A673 (cell line): ENCODE results near the gene PPARGC1A. TPM values are rescaled to one million over a fixed set of nuclear protein-coding genes. Genes with fewer than 3 reads are reported as not detected.

ENCODE experiments used
- BruUV-seq: library from RNA; stranded (reverse); fragments of 400-500 nt; replicated peaks from 2 replicates; lab custom pipeline; 2021; lab: Mats Ljungman, UMichigan
- CTCF ChIA-PET: fragments of 300-600 bp; sonication (Branson Sonifier 250); formaldehyde crosslinking; loops from one replicate; lab custom pipeline; 2022; ENCODE audit warnings: antibody characterized with exemption; lab: Charles Lee
- POLR2A ChIA-PET: fragments of 300-600 bp; sonication (Branson Sonifier 250); formaldehyde crosslinking; loops from one replicate; lab custom pipeline; 2022; ENCODE audit warnings: antibody characterized with exemption; ENCODE audit not compliant: low non-redundant PET; lab: Charles Lee
- DNase-seq: peaks from one replicate; pipeline ENCODE4 v3.0.0-alpha.2; 2015; ENCODE audit warnings: low spot score
- H3K27ac ChIP-seq: fragments of 200-600 bp; sonication (generic); 2 replicates; pipeline ENCODE4 v1.5.1; 2016; ENCODE audit warnings: mixed run types, low read depth, mild to moderate bottlenecking, mixed read lengths, antibody characterized with exemption, low read length; ENCODE audit not compliant: poor library complexity, severe bottlenecking
- H3K27me3 ChIP-seq: fragments of 200-600 bp; sonication (generic); replicated peaks from 2 replicates; pipeline ENCODE4 v1.6.1; 2017; ENCODE audit warnings: mixed run types, low read depth, mild to moderate bottlenecking, mixed read lengths, antibody characterized with exemption, low read length; ENCODE audit not compliant: insufficient read depth, poor library complexity
- H3K36me3 ChIP-seq: fragments of 200-600 bp; sonication (generic); 2 replicates; pipeline ENCODE4 v1.6.1; 2016; ENCODE audit warnings: mixed run types, mild to moderate bottlenecking, mixed read lengths, antibody characterized with exemption, low read length; ENCODE audit not compliant: insufficient read depth, poor library complexity, severe bottlenecking
- H3K4me1 ChIP-seq: fragments of 200-600 bp; sonication (generic); 2 replicates; pipeline ENCODE4 v1.6.1; 2017; ENCODE audit warnings: mixed run types, mild to moderate bottlenecking, mixed read lengths, antibody characterized with exemption, low read length; ENCODE audit not compliant: insufficient read depth, poor library complexity, severe bottlenecking
- H3K4me3 ChIP-seq: fragments of 200-600 bp; sonication (generic); 2 replicates; pipeline ENCODE4 v1.5.1; 2016; ENCODE audit warnings: low read depth, mixed run types, mild to moderate bottlenecking, mixed read lengths, low read length; ENCODE audit not compliant: poor library complexity, severe bottlenecking
- H3K9me3 ChIP-seq: fragments of 200-600 bp; sonication (generic); 2 replicates; pipeline ENCODE4 v1.6.1; 2016; ENCODE audit warnings: mixed run types, low read depth, mild to moderate bottlenecking, mixed read lengths, antibody characterized with exemption, low read length; ENCODE audit not compliant: poor library complexity, severe bottlenecking
- CTCF ChIP-seq: fragments of 300-800, 200-600 bp; sonication (generic); conservative IDR thresholded peaks from 2 replicates; pipeline ENCODE4 v1.5.1; 2017; ENCODE audit warnings: low read depth, mild to moderate bottlenecking, antibody characterized with exemption, low read length, moderate library complexity, mixed read lengths
- EZH2 ChIP-seq: fragments of 200-600 bp; sonication (generic); IDR thresholded peaks from 2 replicates; pipeline ENCODE4 v1.6.1; 2017; ENCODE audit warnings: borderline replicate concordance, low read depth, mild to moderate bottlenecking, mixed read lengths, antibody characterized with exemption, low read length; ENCODE audit not compliant: poor library complexity, severe bottlenecking
- intact Hi-C: fragments of 100-400 bp; cut with micrococcal nuclease; formaldehyde crosslinking; loops from one replicate; pipeline ENCODE4 v1.10.0; 2022; ENCODE audit not compliant: unreplicated experiment
- total RNA-seq: library from RNA; stranded (reverse); gene quantifications from 2 replicates; pipeline ENCODE4 v1.2.3, GENCODE V29; 2021

PPARGC1A gene
- total RNA-seq, 1 experiment from 2014 or later, result not detected

- Histone ChIP-seq H3K27ac (no peak overlapping the region), H3K36me3 (no peaks in the 10 kb centered on the region), H3K27me3 (no peaks in the 10 kb centered on the region), H3K9me3 (peaks cover 8% of the 10 kb centered on the region), H3K4me1 (no peaks in the 10 kb centered on the region), H3K4me3 (no peak overlapping the region)
- intact Hi-C loops, result no loop called here
- no peak for DNase-seq
- BruUV-seq, result no TSS peak
- POLR2A ChIA-PET, result no interaction called here
- CTCF ChIA-PET, result no interaction called here
- no peak for TF ChIP-seq EZH2
These were observed 121.3 kb downstream of the PPARGC1A start for GRCh38 chr4:23768541-23768940.

- Histone ChIP-seq H3K27ac (no peak overlapping the region), H3K36me3 (no peaks in the 10 kb centered on the region), H3K27me3 (no peaks in the 10 kb centered on the region), H3K4me3 (no peak overlapping the region), H3K9me3 (no peaks in the 10 kb centered on the region), H3K4me1 (no peaks in the 10 kb centered on the region)
- ChIA-PET POLR2A (no interaction called here), CTCF (no interaction called here)
- intact Hi-C loops, result no loop called here
- TF ChIP-seq CTCF (no peak), EZH2 (no peak)
- no peak for DNase-seq
- BruUV-seq, result no TSS peak
These were observed 123.5 kb downstream of the PPARGC1A start for GRCh38 chr4:23766344-23766743.

- BruUV-seq, result no TSS peak
- ChIA-PET POLR2A (no interaction called here), CTCF (no interaction called here)
- Histone ChIP-seq H3K27me3 (no peaks in the 10 kb centered on the region), H3K9me3 (no peaks in the 10 kb centered on the region), H3K36me3 (no peaks in the 10 kb centered on the region), H3K4me3 (no peak overlapping the region), H3K4me1 (no peaks in the 10 kb centered on the region), H3K27ac (no peak overlapping the region)
- intact Hi-C loops, result no loop called here
- no peak for TF ChIP-seq CTCF
- no peak for DNase-seq
These were observed 126.3 kb downstream of the PPARGC1A start for GRCh38 chr4:23763559-23763958.

GRCh38 chr4:23762551-23762950 lies 127.3 kb downstream of the PPARGC1A start:
- Histone ChIP-seq H3K4me3 (no peak overlapping the region), H3K27ac (no peak overlapping the region), H3K4me1 (no peaks in the 10 kb centered on the region), H3K9me3 (no peaks in the 10 kb centered on the region), H3K27me3 (no peaks in the 10 kb centered on the region), H3K36me3 (no peaks in the 10 kb centered on the region)
- intact Hi-C loops, result no loop called here
- DNase-seq, result no peak
- no peak for TF ChIP-seq EZH2
- TF ChIP-seq CTCF, result no peak
- ChIA-PET CTCF (no interaction called here), POLR2A (no interaction called here)
- no TSS peak for BruUV-seq
